ENCODE data around the gene OR52N1. TPM values are rescaled to one million over a fixed set of nuclear protein-coding genes. Genes with fewer than 3 reads are reported as not detected.

OR52N1 gene
- not detected in 2 replicates for total RNA-seq

DNA sequence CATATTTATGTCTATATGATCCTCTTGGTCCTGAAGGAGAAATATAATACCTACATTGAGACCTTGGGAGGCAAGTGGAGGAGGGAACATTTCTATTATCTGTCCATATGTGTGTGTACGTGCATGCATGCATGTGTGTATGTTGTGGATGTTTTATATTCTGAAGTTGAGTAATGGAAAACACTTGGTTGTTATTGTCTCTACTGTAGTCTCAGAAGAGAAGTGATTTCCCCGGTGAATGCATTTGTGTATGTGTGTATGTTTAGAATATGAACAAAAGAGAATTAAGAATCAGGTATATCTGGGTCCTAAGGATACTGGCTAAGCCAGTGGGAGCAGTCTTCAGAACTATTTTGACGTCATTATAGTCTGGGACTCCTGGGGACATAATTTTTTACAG is at the start of gene OR52N1:
Gene OR52N1 (minus strand): TSS at position 101 of the 400 bp plus-strand sequence. CDS start 2,449 bp downstream, outside the sequence.
- no peaks in the 10 kb centered on the region for H3K36me3 Mint-ChIP-seq (ENCODE audit: low read depth)
- no peak within 1 kb of the TSS for H3K4me3 Mint-ChIP-seq
- no peak within 1 kb of the TSS for H3K27ac Mint-ChIP-seq
- no peaks in the 10 kb centered on the region for H3K4me1 Mint-ChIP-seq
- H3K27me3 Mint-ChIP-seq = peaks cover 8% of the 10 kb centered on the region
- H3K9me3 Mint-ChIP-seq = no peaks in the 10 kb centered on the region
- DNase-seq = no peak
- intact Hi-C loops (cut with micrococcal nuclease) = no loop called here

DNA sequence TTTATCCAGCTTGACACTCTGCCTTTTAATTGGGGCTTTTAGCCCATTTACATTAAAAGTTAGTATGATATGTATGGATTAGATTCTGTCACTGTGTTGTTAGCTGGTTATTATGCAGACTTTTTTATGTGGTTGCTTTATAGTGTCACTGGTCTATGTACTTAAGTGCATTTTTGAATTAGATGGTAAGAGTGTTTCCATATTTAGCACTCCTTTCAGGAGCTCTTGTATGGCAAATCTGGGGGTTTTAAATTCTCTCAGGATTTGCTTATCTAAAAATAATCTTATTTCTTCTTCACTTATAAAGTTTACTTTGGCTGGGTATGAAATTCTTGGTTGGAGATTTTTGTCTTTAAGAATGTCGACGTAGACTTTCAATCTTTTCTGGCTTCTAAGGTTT is 46.6 kb upstream of the OR52N1 start:
- H3K36me3 Mint-ChIP-seq (ENCODE audit: low read depth) = no peaks in the 10 kb centered on the region
- intact Hi-C loops (cut with micrococcal nuclease) = no loop called here
- no peak for DNase-seq
- no peak overlapping the region for H3K27ac Mint-ChIP-seq
- no peak overlapping the region for H3K4me3 Mint-ChIP-seq
- H3K4me1 Mint-ChIP-seq = no peaks in the 10 kb centered on the region
- no peaks in the 10 kb centered on the region for H3K9me3 Mint-ChIP-seq
- H3K27me3 Mint-ChIP-seq = peaks cover 4% of the 10 kb centered on the region

DNA sequence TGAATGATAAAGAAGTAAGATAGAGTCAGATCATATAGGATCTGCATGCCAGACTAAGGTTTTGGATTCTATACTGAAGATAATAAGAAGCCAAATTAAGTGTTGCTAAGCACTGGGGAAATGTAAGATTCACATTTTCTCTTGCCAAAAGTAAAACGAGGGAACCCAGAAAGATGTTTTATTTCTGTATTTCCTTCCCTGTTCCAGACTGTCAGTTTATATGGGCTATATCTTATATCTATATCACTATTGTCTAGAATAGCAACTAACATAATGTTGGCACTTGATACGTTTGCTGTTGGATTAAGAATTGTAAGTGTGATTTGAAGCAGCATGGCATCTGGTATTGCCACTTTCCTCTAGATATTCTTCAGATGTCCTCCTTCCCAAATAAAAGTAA is 42.4 kb upstream of the OR52N1 start:
- intact Hi-C loops (cut with micrococcal nuclease) = no loop called here
- H3K27me3 Mint-ChIP-seq = peaks cover 8% of the 10 kb centered on the region
- no peak overlapping the region for H3K4me3 Mint-ChIP-seq
- H3K27ac Mint-ChIP-seq = no peak overlapping the region
- H3K4me1 Mint-ChIP-seq = no peaks in the 10 kb centered on the region
- H3K9me3 Mint-ChIP-seq = no peaks in the 10 kb centered on the region
- DNase-seq = no peak
- no peaks in the 10 kb centered on the region for H3K36me3 Mint-ChIP-seq (ENCODE audit: low read depth)

DNA sequence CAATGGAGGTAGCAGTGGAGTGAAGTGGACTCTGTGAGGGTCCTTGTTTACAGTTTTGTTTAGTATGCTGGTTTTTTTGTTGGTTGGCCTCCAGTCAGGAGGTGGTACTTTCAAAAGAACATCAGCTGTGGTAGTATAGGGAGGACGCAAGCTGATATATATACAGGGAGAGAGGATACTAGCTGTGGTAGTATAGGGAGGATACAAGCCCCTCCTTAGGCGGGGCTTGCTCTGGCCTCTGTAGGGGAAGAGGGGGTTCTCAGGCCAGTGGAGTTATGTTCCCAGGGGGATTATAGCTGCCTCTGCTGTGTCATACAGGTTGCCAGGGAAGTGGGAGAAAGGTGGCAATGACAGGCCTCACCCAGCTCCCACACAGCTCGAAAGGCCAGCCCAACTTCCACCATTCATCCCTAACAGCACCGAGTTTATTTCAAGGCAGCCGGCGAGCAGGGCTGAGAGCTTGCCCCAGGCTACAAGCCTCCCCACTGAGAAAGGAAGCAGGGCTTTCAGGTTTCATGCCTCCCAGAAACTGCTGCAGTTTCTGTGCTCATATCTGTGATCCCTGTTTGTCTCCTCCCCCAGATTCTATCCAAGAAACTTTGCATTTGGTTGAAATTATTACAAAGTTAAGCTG is 40.2 kb upstream of the OR52N1 start:
- H3K36me3 Mint-ChIP-seq (ENCODE audit: low read depth) = no peaks in the 10 kb centered on the region
- no peaks in the 10 kb centered on the region for H3K9me3 Mint-ChIP-seq
- H3K4me3 Mint-ChIP-seq = no peak overlapping the region
- DNase-seq = no peak
- H3K27me3 Mint-ChIP-seq = peaks cover 12% of the 10 kb centered on the region
- no peak overlapping the region for H3K27ac Mint-ChIP-seq
- H3K4me1 Mint-ChIP-seq = no peaks in the 10 kb centered on the region
- intact Hi-C loops (cut with micrococcal nuclease) = no loop called here

DNA sequence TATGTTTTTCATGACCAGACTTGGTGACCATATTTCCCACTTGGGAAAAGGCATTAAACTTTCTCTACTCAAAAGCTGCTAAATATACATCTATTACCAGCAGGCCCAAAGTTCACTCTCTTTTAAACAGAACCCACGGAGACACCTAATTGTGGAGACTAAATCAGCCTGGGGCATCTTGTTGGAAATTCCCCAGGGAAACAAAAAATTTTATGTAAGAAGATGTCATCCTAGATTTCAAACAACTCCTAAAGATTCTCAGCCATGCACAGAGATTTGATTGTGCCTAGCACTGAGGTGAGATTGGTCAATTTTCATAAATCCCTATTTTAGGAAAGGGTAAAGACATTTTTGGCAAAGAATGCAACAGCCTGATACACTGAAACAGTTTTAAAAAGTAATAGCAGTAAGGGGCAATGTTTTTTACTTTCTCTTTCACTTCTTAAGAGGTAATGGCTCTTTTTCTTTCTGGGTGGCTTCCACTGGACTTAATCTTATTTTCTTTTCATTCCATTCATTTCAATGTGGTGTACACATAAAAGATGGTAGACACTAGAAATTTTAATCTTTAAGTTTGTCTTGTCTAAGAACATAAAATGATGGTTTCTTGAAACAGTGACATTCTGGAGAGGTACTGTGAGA is 27.3 kb upstream of the OR52N1 start:
- H3K9me3 Mint-ChIP-seq = peaks cover 6% of the 10 kb centered on the region
- intact Hi-C loops (cut with micrococcal nuclease) = loop anchor here (10.0 kb wide), 1 partner anchor 536 kb away; no protein-coding TSS in a partner anchor
- peaks cover 12% of the 10 kb centered on the region for H3K4me1 Mint-ChIP-seq
- H3K27me3 Mint-ChIP-seq = peaks cover 6% of the 10 kb centered on the region
- H3K4me3 Mint-ChIP-seq = peak overlapping the region; percentile 72
- H3K36me3 Mint-ChIP-seq (ENCODE audit: low read depth) = no peaks in the 10 kb centered on the region
- DNase-seq = no peak
- H3K27ac Mint-ChIP-seq = peak overlapping the region; percentile 7

DNA sequence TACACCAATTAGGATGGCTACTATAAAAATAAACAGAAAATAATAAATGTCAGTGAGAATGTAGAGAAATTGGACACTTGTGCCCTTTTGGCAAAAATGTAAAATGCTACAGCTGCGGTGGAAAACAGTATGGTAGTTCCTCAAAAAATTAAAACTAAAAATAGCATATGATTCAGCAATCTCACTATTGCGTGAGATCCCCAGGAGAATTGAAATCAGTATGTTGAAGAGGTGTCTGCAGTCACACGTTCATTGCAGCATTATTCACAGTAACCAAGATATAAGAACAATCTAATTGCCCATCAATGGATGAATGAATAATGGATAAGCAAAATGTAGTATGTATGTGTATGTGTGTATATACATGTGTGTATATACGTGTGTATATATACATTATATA is 24.5 kb upstream of the OR52N1 start:
- Mint-ChIP-seq H3K36me3 (ENCODE audit: low read depth) (no peaks in the 10 kb centered on the region), H3K4me3 (no peak overlapping the region), H3K9me3 (no peaks in the 10 kb centered on the region), H3K27me3 (peaks cover 12% of the 10 kb centered on the region), H3K4me1 (peaks cover 12% of the 10 kb centered on the region), H3K27ac (no peak overlapping the region)
- intact Hi-C loops (cut with micrococcal nuclease) = loop anchor here (10.0 kb wide), 1 partner anchor 539 kb away; no protein-coding TSS in a partner anchor
- DNase-seq = no peak

DNA sequence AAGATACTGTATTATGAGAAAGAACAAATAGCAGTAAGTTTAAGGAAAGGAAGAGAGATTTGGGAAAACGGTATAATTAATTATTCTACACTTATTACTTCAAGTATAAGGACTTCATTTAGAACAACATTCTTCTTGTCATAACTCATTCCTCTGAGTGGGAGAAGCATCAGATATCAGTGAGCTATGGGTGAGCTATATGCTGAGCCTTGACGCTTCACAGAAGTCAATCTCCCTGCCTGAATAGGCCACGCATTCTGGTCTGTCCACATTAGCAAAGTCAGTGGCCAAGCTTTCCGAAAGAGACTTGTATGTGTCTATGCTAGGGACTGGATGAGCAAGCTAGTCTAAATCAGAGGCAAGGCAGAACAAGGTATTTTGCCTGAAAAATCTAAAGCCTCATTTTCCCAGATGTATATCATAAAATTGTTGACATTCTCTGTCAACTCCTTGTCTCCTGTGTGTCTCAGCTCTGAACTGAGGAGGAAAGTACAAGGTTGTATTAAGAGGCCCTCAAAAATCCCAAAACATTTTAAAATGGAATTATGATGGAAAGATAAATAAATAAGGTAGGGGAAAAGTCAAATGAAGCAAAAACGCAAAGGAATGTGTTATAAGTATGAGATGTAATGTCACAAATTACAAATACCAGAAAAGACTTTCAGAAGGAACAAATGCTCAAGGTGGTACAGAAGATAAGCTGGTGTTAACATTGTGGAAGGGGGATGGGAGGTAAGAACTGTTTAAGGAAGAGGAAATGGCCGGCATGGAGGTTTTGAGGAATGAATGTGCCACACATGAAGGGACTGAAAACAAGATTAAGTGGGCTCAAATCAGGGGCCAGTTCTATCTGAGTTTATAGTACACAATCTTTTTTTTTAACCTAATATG is 19.1 kb upstream of the OR52N1 start:
- no peaks in the 10 kb centered on the region for H3K9me3 Mint-ChIP-seq
- no peak overlapping the region for H3K27ac Mint-ChIP-seq
- H3K4me1 Mint-ChIP-seq = peaks cover 10% of the 10 kb centered on the region
- intact Hi-C loops (cut with micrococcal nuclease) = loop anchor here (10.0 kb wide), 2 partner anchors 545 to 1175 kb away; partner anchors contain the start of gene OR51D1
- no peaks in the 10 kb centered on the region for H3K36me3 Mint-ChIP-seq (ENCODE audit: low read depth)
- H3K4me3 Mint-ChIP-seq = no peak overlapping the region
- H3K27me3 Mint-ChIP-seq = peaks cover 29% of the 10 kb centered on the region
- no peak for DNase-seq

DNA sequence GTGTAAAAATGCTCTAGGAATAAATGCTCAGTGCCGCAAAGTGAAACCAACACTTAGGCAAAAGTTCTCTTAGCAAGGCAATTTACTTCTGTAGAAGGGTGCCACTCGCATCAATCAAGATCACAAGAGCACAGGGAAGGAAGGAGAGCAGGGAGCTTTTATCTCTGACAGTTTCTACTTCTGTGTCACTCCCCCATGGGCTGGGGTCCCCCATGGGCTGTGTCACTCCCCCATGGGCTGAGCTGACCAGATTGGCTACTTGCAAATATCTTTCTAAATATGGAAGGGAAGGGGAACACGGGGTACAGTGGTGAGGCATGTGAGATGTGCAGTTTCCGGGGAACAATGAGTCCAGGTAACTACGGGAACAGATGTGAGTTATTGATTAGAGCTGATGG is 18.1 kb upstream of the OR52N1 start:
- DNase-seq = peak; percentile 69
- H3K4me3 Mint-ChIP-seq = peak overlapping the region; percentile 92
- no peak overlapping the region for H3K27ac Mint-ChIP-seq
- H3K36me3 Mint-ChIP-seq (ENCODE audit: low read depth) = no peaks in the 10 kb centered on the region
- peaks cover 10% of the 10 kb centered on the region for H3K4me1 Mint-ChIP-seq
- no peaks in the 10 kb centered on the region for H3K9me3 Mint-ChIP-seq
- intact Hi-C loops (cut with micrococcal nuclease) = loop anchor here (10.0 kb wide), 1 partner anchor 1174 kb away; the partner anchor contains the start of gene OR51D1
- peaks cover 29% of the 10 kb centered on the region for H3K27me3 Mint-ChIP-seq

DNA sequence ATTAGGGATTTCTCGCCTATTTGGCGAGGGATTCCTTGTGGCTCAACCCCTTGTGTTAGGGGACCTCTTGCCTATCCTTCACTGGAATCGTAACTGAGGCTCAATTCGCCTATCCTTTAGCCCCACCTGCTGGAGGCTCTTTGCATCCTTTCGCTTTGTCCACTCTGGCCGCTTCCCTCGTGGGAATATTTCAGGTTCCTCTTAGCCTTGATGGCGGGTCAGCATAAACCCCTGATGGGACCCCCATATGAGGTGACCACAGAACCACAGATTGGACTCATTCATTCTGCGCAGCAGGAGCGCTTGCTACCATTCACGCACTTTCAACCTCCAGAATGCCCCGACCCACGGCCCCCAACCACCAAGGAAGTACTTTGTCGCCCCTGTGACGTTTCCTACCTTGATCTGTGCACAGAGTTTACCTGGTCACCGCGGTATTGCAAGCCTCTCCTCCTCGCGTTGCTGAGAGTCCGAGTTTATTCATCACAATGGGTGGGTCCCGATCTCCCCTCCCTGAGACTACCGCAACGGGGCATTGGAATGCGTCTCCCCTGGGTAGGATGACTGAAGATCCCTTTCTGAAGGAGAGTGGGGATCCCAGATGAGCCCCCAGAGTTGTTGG is 17.5 kb upstream of the OR52N1 start, which contains the start of gene OR52N2:
Gene OR52N2 (plus strand): TSS at position 425 of the 622 bp plus-strand sequence. CDS start 11,412 bp downstream, outside the sequence.
- H3K4me1 Mint-ChIP-seq = peaks cover 10% of the 10 kb centered on the region
- H3K4me3 Mint-ChIP-seq = peak within 1 kb of the TSS; percentile 92
- H3K27me3 Mint-ChIP-seq = peaks cover 29% of the 10 kb centered on the region
- H3K9me3 Mint-ChIP-seq = peaks cover under 1% of the 10 kb centered on the region
- DNase-seq = peak; percentile 92
- H3K27ac Mint-ChIP-seq = peak within 1 kb of the TSS; percentile 42
- H3K36me3 Mint-ChIP-seq (ENCODE audit: low read depth) = no peaks in the 10 kb centered on the region
- intact Hi-C loops (cut with micrococcal nuclease) = loop anchor here (1.0 to 10.0 kb wide), 5 partner anchors 124 to 1174 kb away; partner anchors contain the start of gene OR51D1

DNA sequence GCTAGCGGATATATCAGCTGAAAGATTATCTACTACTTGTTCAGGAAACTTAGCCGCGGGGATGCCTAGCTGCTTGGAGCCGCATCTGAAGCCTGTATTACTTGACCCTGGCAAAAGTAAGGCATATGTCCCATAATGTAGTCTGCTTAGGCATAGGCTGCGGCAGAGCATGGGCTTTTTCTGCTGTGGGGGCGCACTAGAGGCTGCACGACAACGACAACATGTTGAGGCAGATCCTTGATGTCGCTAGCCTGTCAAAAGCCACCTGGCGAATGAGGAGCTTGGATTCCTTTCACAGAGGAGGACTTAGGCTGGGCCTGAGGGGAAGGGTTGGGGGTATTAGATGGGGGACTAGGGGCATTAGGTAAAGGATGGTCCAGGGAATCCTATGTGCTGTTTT is 16.5 kb upstream of the OR52N1 start:
- peaks cover 6% of the 10 kb centered on the region for H3K9me3 Mint-ChIP-seq
- no peak overlapping the region for H3K27ac Mint-ChIP-seq
- H3K4me3 Mint-ChIP-seq = no peak overlapping the region
- no peak for DNase-seq
- peaks cover 10% of the 10 kb centered on the region for H3K4me1 Mint-ChIP-seq
- intact Hi-C loops (cut with micrococcal nuclease) = loop anchor here (10.0 kb wide), 1 partner anchor 1173 kb away; the partner anchor contains the start of gene OR51D1
- H3K27me3 Mint-ChIP-seq = peaks cover 32% of the 10 kb centered on the region
- H3K36me3 Mint-ChIP-seq (ENCODE audit: low read depth) = no peaks in the 10 kb centered on the region

DNA sequence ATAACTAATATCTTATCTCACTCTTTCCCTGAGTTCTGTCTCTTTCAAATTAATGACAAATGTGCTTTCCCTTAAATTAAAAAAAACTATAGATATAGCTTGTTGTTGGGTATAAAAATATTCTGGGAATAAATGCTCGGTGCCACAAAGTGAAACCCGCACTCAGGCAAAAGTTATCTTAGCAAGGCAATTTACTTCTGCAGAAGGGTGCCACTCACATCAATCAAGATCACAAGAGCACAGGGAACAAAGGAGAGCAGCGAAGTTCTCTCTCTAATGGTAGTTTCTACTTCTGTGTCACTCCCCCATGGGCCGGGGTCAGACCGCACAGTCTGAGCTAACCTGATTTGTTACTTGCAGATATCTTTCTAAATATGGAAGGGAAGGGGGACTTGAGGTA is 12.9 kb upstream of the OR52N1 start:
- H3K9me3 Mint-ChIP-seq = peaks cover 6% of the 10 kb centered on the region
- no peaks in the 10 kb centered on the region for H3K36me3 Mint-ChIP-seq (ENCODE audit: low read depth)
- H3K4me1 Mint-ChIP-seq = peaks cover 6% of the 10 kb centered on the region
- no peak overlapping the region for H3K4me3 Mint-ChIP-seq
- no peak overlapping the region for H3K27ac Mint-ChIP-seq
- peaks cover 21% of the 10 kb centered on the region for H3K27me3 Mint-ChIP-seq
- DNase-seq = no peak
- intact Hi-C loops (cut with micrococcal nuclease) = loop anchor here (10.0 kb wide), 1 partner anchor 1169 kb away; the partner anchor contains the start of gene OR51D1

DNA sequence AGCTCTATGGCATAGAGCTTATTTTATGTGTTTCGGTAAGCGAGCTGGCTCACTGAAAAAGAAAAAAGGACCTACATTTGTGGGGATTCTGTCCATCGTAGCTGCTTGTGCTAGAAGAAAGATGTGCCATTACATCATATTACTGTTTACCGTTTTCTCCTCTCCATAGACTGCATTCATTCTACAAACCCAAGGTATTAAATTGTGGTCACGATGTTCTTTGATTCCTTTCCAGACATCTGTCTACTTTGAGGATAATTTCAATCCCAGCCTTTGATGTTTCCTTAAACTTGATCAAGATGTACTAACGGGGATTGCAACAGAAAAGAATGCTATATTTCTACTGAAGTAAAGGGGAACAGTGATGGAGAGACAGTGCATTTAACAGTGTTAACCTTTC is 5.5 kb upstream of the OR52N1 start:
- Mint-ChIP-seq H3K4me3 (no peak overlapping the region), H3K9me3 (no peaks in the 10 kb centered on the region), H3K27me3 (peaks cover 10% of the 10 kb centered on the region), H3K36me3 (ENCODE audit: low read depth) (no peaks in the 10 kb centered on the region), H3K27ac (no peak overlapping the region), H3K4me1 (no peaks in the 10 kb centered on the region)
- DNase-seq = no peak
- intact Hi-C loops (cut with micrococcal nuclease) = no loop called here

DNA sequence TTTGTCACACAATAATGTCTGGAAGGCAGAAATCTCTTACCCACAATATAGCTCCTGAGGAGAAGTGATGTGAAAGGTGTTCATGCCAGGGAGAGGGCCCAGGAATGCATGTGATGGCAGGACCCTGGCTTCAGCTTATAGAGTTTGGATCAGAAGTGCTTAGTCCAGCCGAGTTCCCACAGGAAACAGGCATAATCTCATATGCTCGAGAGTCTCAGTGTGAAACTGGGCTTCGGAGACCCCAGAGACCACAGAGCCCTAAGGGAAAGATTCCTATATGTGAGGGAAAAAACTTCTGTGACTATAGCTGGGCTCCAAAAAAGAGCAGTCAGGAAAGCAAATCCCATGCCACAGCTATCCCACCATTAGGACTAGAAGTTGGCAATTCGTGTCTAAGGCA is 7.8 kb downstream of the OR52N1 start, which contains the start of gene OR52N5:
Gene OR52N5 (minus strand): TSS at position 101 of the 400 bp plus-strand sequence. CDS start 4,721 bp downstream, outside the sequence.
- no peaks in the 10 kb centered on the region for H3K9me3 Mint-ChIP-seq
- no peak within 1 kb of the TSS for H3K27ac Mint-ChIP-seq
- H3K4me1 Mint-ChIP-seq = no peaks in the 10 kb centered on the region
- H3K4me3 Mint-ChIP-seq = no peak within 1 kb of the TSS
- intact Hi-C loops (cut with micrococcal nuclease) = no loop called here
- no peak for DNase-seq
- no peaks in the 10 kb centered on the region for H3K36me3 Mint-ChIP-seq (ENCODE audit: low read depth)
- peaks cover under 1% of the 10 kb centered on the region for H3K27me3 Mint-ChIP-seq

All from activated CD4-positive, alpha-beta T cell treated with anti-CD3 and anti-CD28 coated beads, Interleukin-2, amount 10 ng/mL, durations not matched to agents 24 days and 14 days (primary cell).